HCT116 (cell line): Measurements from ENCODE around the gene FRMPD4. TPM values are rescaled to one million over a fixed set of nuclear protein-coding genes. Genes with fewer than 3 reads are reported as not detected.

Experiments used
- ATAC-seq: fragments of 200-7000 bp; cut with Tn5 transposase; 2 replicates; pipeline ENCODE4 v1.9.1; 2020; ENCODE audit warnings: mild to moderate bottlenecking, moderate library complexity
- BruUV-seq: library from RNA; stranded (reverse); fragments of 400-500 nt; replicated peaks from 2 replicates; lab custom pipeline; 2021; lab: Mats Ljungman, UMichigan
- CTCF ChIA-PET: fragments of 300-600 bp; sonication (Branson Sonifier 250); formaldehyde crosslinking; loops from one replicate; lab custom pipeline; 2021; ENCODE audit warnings: antibody characterized with exemption; lab: Charles Lee
- POLR2A ChIA-PET: fragments of 300-600, 350-600 bp; sonication (Branson Sonifier 250); formaldehyde crosslinking; loops from one replicate; lab custom pipeline; 2021; ENCODE audit warnings: antibody characterized with exemption; lab: Charles Lee
- RAD21 ChIA-PET, 2 experiments: fragments of 300-600 bp; sonication (Branson Sonifier 250); formaldehyde crosslinking; loops; one replicate each; lab custom pipeline; 2023; ENCODE audit warnings: low total read pairs in 2 of 2; ENCODE audit not compliant: uncharacterized antibody in 2 of 2, unreplicated experiment in 2 of 2, low non-redundant PET in 1 of 2; lab: Charles Lee
- DNase-seq: peaks from one replicate; pipeline ENCODE4 v3.0.0-alpha.2; 2010; ENCODE audit warnings: low read depth, low spot score
- H2AFZ ChIP-seq: fragments of 200-600 bp; shearing (Covaris generic), sonication (generic); 2 replicates; pipeline ENCODE4 v1.6.1; 2017; ENCODE audit warnings: low read depth, mixed run types, mixed read lengths, antibody characterized with exemption, low read length; ENCODE audit not compliant: poor library complexity, severe bottlenecking
- H3K27ac ChIP-seq: 2 replicates; pipeline ENCODE4 v1.5.1; 2012; ENCODE audit warnings: low read depth, low read length
- H3K27me3 ChIP-seq: fragments of 200-600 bp; sonication (generic); 2 replicates; pipeline ENCODE4 v1.6.1; 2016; ENCODE audit warnings: mixed run types, low read length, mixed read lengths; ENCODE audit not compliant: insufficient read depth
- H3K36me3 ChIP-seq, 2 experiments: fragments of 200-500 bp in 1 of 2; fragments of 200-600 bp in 1 of 2; sonication (Bioruptor generic) in 1 of 2; sonication (generic) in 1 of 2; 2 replicates each; pipeline versions ENCODE4 v1.5.1 to v1.6.1; 2014 to 2016; ENCODE audit warnings: low read length in 2 of 2, inconsistent platforms in 1 of 2, mixed read lengths in 1 of 2, mixed run types in 1 of 2; ENCODE audit not compliant: insufficient read depth in 2 of 2, control insufficient read depth in 1 of 2
- H3K4me1 ChIP-seq, 2 experiments: fragments of 200-600 bp in 1 of 2; sonication (generic) in 1 of 2; 2 replicates each; pipeline versions ENCODE4 v1.5.1 to v1.6.1; 2012 to 2017; ENCODE audit warnings: low read length in 2 of 2, inconsistent platforms in 1 of 2, mild to moderate bottlenecking in 1 of 2, mixed read lengths in 1 of 2, mixed run types in 1 of 2, moderate library complexity in 1 of 2; ENCODE audit not compliant: insufficient read depth in 2 of 2, control insufficient read depth in 1 of 2
- H3K4me2 ChIP-seq: fragments of 200-600 bp; sonication (generic); 2 replicates; pipeline ENCODE4 v1.6.1; 2017; ENCODE audit warnings: mixed run types, low read length, mixed read lengths
- H3K4me3 ChIP-seq, 2 experiments: fragments of 200-600 bp in 1 of 2; sonication (generic) in 1 of 2; replicated peaks in 1 of 2; 2 replicates each; pipeline ENCODE4 v1.5.1; 2011 to 2016; ENCODE audit warnings: low read length in 2 of 2, control low read depth in 1 of 2, low read depth in 1 of 2, mild to moderate bottlenecking in 1 of 2, mixed read lengths in 1 of 2, mixed run types in 1 of 2
- H3K79me2 ChIP-seq: fragments of 200-600 bp; sonication (generic); 2 replicates; pipeline ENCODE4 v1.6.1; 2017; ENCODE audit warnings: mild to moderate bottlenecking, mixed run types, low read length, moderate library complexity, mixed read lengths; ENCODE audit not compliant: insufficient read depth
- H3K9ac ChIP-seq: fragments of 200-600 bp; sonication (generic); 2 replicates; pipeline ENCODE4 v1.6.1; 2016; ENCODE audit warnings: low read length, mixed read lengths
- H3K9me2 ChIP-seq: fragments of 200-600 bp; sonication (generic), shearing (Covaris generic); 2 replicates; pipeline ENCODE4 v1.6.1; 2017; ENCODE audit warnings: mixed run types, mild to moderate bottlenecking, moderate library complexity; ENCODE audit not compliant: insufficient read depth
- H3K9me3 ChIP-seq, 2 experiments: fragments of 200-500 bp in 1 of 2; fragments of 200-600 bp in 1 of 2; sonication (Bioruptor generic) in 1 of 2; sonication (generic) in 1 of 2; 2 replicates each; pipeline ENCODE4 v1.6.1; 2014 to 2017; ENCODE audit warnings: low read length in 2 of 2, mixed read lengths in 2 of 2, inconsistent platforms in 1 of 2, low read depth in 1 of 2, mild to moderate bottlenecking in 1 of 2, mixed run types in 1 of 2, moderate library complexity in 1 of 2; ENCODE audit not compliant: control insufficient read depth in 1 of 2, insufficient read depth in 1 of 2
- H4K20me1 ChIP-seq: fragments of 200-600 bp; sonication (generic), shearing (Covaris generic); 2 replicates; pipeline ENCODE4 v1.6.1; 2017; ENCODE audit warnings: mixed run types, mild to moderate bottlenecking, moderate library complexity; ENCODE audit not compliant: insufficient read depth
- EGR1 ChIP-seq: IDR thresholded peaks from 2 replicates; pipeline ENCODE4 v1.6.1; 2012; ENCODE audit warnings: low read depth
- EZH2 ChIP-seq: fragments of 200-600 bp; sonication (generic); IDR thresholded peaks from 2 replicates; pipeline ENCODE4 v1.6.1; 2017; ENCODE audit warnings: antibody characterized with exemption, mixed run types
- EZH2phosphoT487 ChIP-seq: fragments of 200-600 bp; IDR thresholded peaks from 2 replicates; pipeline ENCODE4 v1.6.1; 2018; ENCODE audit warnings: antibody characterized with exemption, borderline replicate concordance
- POLR2A ChIP-seq: IDR thresholded peaks from 2 replicates; pipeline ENCODE4 v1.7.0; 2011; ENCODE audit warnings: borderline replicate concordance; ENCODE audit not compliant: insufficient read depth, insufficient read length; ENCODE audit errors: extremely low read depth
- REST ChIP-seq: IDR thresholded peaks from 2 replicates; pipeline ENCODE4 v1.6.1; 2012; ENCODE audit warnings: low read depth
- SIN3A ChIP-seq: IDR thresholded peaks from 2 replicates; pipeline ENCODE4 v1.6.1; 2012; ENCODE audit warnings: low read depth
- SP1 ChIP-seq: IDR thresholded peaks from 2 replicates; pipeline ENCODE4 v1.6.1; 2012; ENCODE audit warnings: low read depth
- SRF ChIP-seq: IDR thresholded peaks from 2 replicates; pipeline ENCODE4 v1.6.1; 2012; ENCODE audit warnings: low read depth
- TCF7L2 ChIP-seq: IDR thresholded peaks from 2 replicates; pipeline ENCODE4 v1.7.0; 2011; ENCODE audit warnings: borderline replicate concordance, inconsistent platforms; ENCODE audit not compliant: insufficient read depth, insufficient read length; ENCODE audit errors: extremely low read depth
- YY1 ChIP-seq: IDR thresholded peaks from 2 replicates; pipeline ENCODE4 v1.6.1; 2011; ENCODE audit warnings: low read length, low read depth, moderate library complexity, mild to moderate bottlenecking; ENCODE audit not compliant: insufficient replicate concordance; ENCODE audit errors: extremely low read depth
- ZNF274 ChIP-seq: fragments of 200-500 bp; sonication (Bioruptor generic); IDR thresholded peaks from 2 replicates; pipeline ENCODE4 v1.6.1; 2014; ENCODE audit warnings: mild to moderate bottlenecking, low read depth, low read length, inconsistent platforms
- intact Hi-C: fragments of 100-400 bp; cut with micrococcal nuclease; formaldehyde crosslinking; loops from 2 replicates; pipeline ENCODE4 v1.10.0; 2022
- total RNA-seq: library from RNA; stranded (reverse); gene quantifications from one replicate; pipeline ENCODE4 v1.2.1, GENCODE V29; 2021; ENCODE audit not compliant: unreplicated experiment
- TF ChIP-seq, protein P1 (sequence below): IDR thresholded peaks from 2 replicates; pipeline ENCODE4 v1.6.1; 2012

Gene FRMPD4
- total RNA-seq, 1 experiment from 2014 or later = not detected

GRCh38 chrX:12480956-12481355 lies 342.7 kb downstream of the FRMPD4 start:
- Histone ChIP-seq H3K9me3 (no peaks in the 10 kb centered on the region), H3K79me2 (no peaks in the 10 kb centered on the region), H3K4me3 (no peak overlapping the region), H4K20me1 (no peaks in the 10 kb centered on the region), H3K27me3 (no peaks in the 10 kb centered on the region), H2AFZ (no peak overlapping the region), H3K4me1 (no peaks in the 10 kb centered on the region), H3K36me3 (no peaks in the 10 kb centered on the region), H3K27ac (no peak overlapping the region), H3K9ac (no peak overlapping the region), H3K9me2 (no peaks in the 10 kb centered on the region), H3K4me2 (no peak overlapping the region)
- intact Hi-C loops = no loop called here
- RAD21 ChIA-PET = no interaction called here
- POLR2A ChIA-PET = no interaction called here
- DNase-seq = no peak
- no peak for ATAC-seq
- CTCF ChIA-PET = no interaction called here
- BruUV-seq = no TSS peak
- TF ChIP-seq SRF = no peak
- TF ChIP-seq ZNF274 = no peak
- no peak for TF ChIP-seq SP1
- no peak for TF ChIP-seq TCF7L2
- TF ChIP-seq EZH2 = no peak
- TF ChIP-seq YY1 = no peak
- no peak for TF ChIP-seq POLR2A
- no peak for TF ChIP-seq EGR1
- no peak for TF ChIP-seq EZH2phosphoT487
- TF ChIP-seq REST = no peak
- TF ChIP-seq, protein P1, sequence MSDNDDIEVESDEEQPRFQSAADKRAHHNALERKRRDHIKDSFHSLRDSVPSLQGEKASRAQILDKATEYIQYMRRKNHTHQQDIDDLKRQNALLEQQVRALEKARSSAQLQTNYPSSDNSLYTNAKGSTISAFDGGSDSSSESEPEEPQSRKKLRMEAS = no peak
- TF ChIP-seq SIN3A = no peak
